Measurements from ENCODE around the gene MAP3K4. TPM values are rescaled to one million over a fixed set of nuclear protein-coding genes. Genes with fewer than 3 reads are reported as not detected.

Gene MAP3K4
- total RNA-seq, 1 donor from 2014 or later = 84.3 TPM

GRCh38 chr6:161151059-161151645 lies 159.6 kb downstream of the MAP3K4 start:
- Mint-ChIP-seq H3K36me3 (ENCODE audit: low read depth) (peaks cover 33% of the 10 kb centered on the region), H3K4me3 (no peak overlapping the region), H3K9me3 (no peaks in the 10 kb centered on the region), H3K27me3 (ENCODE audit: low read depth) (no peaks in the 10 kb centered on the region), H3K27ac (ENCODE audit: unreplicated experiment) (peak overlapping the region; percentile 12), H3K4me1 (no peaks in the 10 kb centered on the region)
- TF ChIP-seq CTCF (conservative IDR thresholded peaks at IDR 0.05) = no peak
- DNase-seq (ENCODE audit: low read depth, low spot score) = no peak

- H3K9me3 Mint-ChIP-seq = no peaks in the 10 kb centered on the region
- no peaks in the 10 kb centered on the region for H3K4me1 Mint-ChIP-seq
- H3K36me3 Mint-ChIP-seq (ENCODE audit: low read depth) = peaks cover 31% of the 10 kb centered on the region
- TF ChIP-seq CTCF (conservative IDR thresholded peaks at IDR 0.05) = no peak
- H3K4me3 Mint-ChIP-seq = no peak overlapping the region
- peak overlapping the region; percentile 71 for H3K27ac Mint-ChIP-seq (ENCODE audit: unreplicated experiment)
- H3K27me3 Mint-ChIP-seq (ENCODE audit: low read depth) = no peaks in the 10 kb centered on the region
- no peak for DNase-seq (ENCODE audit: low read depth, low spot score)
These were observed 160.3 kb downstream of the MAP3K4 start for GRCh38 chr6:161151660-161152526.

- Mint-ChIP-seq H3K9me3 (no peaks in the 10 kb centered on the region), H3K4me1 (no peaks in the 10 kb centered on the region), H3K36me3 (ENCODE audit: low read depth) (peaks cover 29% of the 10 kb centered on the region), H3K4me3 (no peak overlapping the region), H3K27me3 (ENCODE audit: low read depth) (no peaks in the 10 kb centered on the region), H3K27ac (ENCODE audit: unreplicated experiment) (peak overlapping the region; percentile 67)
- no peak for DNase-seq (ENCODE audit: low read depth, low spot score)
- no peak for TF ChIP-seq CTCF (conservative IDR thresholded peaks at IDR 0.05)
These were observed 160.9 kb downstream of the MAP3K4 start for GRCh38 chr6:161152527-161152862.

GRCh38 chr6:161152907-161153662 lies 161.5 kb downstream of the MAP3K4 start:
- peaks cover under 1% of the 10 kb centered on the region for H3K4me1 Mint-ChIP-seq
- H3K4me3 Mint-ChIP-seq = no peak overlapping the region
- H3K27me3 Mint-ChIP-seq (ENCODE audit: low read depth) = no peaks in the 10 kb centered on the region
- TF ChIP-seq CTCF (conservative IDR thresholded peaks at IDR 0.05) = peak; percentile 33
- no peak overlapping the region for H3K27ac Mint-ChIP-seq (ENCODE audit: unreplicated experiment)
- no peak for DNase-seq (ENCODE audit: low read depth, low spot score)
- H3K9me3 Mint-ChIP-seq = no peaks in the 10 kb centered on the region
- peaks cover 29% of the 10 kb centered on the region for H3K36me3 Mint-ChIP-seq (ENCODE audit: low read depth)

- H3K4me1 Mint-ChIP-seq = peaks cover 3% of the 10 kb centered on the region
- no peaks in the 10 kb centered on the region for H3K27me3 Mint-ChIP-seq (ENCODE audit: low read depth)
- H3K36me3 Mint-ChIP-seq (ENCODE audit: low read depth) = peaks cover 27% of the 10 kb centered on the region
- no peaks in the 10 kb centered on the region for H3K9me3 Mint-ChIP-seq
- DNase-seq (ENCODE audit: low read depth, low spot score) = no peak
- H3K4me3 Mint-ChIP-seq = no peak overlapping the region
- no peak overlapping the region for H3K27ac Mint-ChIP-seq (ENCODE audit: unreplicated experiment)
- no peak for TF ChIP-seq CTCF (conservative IDR thresholded peaks at IDR 0.05)
These were observed 162.2 kb downstream of the MAP3K4 start for GRCh38 chr6:161153725-161154124.

Data from neural crest cell (in vitro differentiated cells).